CD4-positive, alpha-beta T cell treated with Interleukin-12 subunit alpha and Interleukin-12 subunit beta, for 1 hour (primary cell): ENCODE measurements around the gene TOLLIP.
"Not testable (repeated sequence)": the region's sequence is repeated elsewhere in the genome, so short reads cannot be mapped to it uniquely, and the experiment has no call there.

Experiments used
- DNase-seq: peaks from one replicate; pipeline ENCODE4 v3.0.0-alpha.2; 2020

The TOLLIP gene

DNA sequence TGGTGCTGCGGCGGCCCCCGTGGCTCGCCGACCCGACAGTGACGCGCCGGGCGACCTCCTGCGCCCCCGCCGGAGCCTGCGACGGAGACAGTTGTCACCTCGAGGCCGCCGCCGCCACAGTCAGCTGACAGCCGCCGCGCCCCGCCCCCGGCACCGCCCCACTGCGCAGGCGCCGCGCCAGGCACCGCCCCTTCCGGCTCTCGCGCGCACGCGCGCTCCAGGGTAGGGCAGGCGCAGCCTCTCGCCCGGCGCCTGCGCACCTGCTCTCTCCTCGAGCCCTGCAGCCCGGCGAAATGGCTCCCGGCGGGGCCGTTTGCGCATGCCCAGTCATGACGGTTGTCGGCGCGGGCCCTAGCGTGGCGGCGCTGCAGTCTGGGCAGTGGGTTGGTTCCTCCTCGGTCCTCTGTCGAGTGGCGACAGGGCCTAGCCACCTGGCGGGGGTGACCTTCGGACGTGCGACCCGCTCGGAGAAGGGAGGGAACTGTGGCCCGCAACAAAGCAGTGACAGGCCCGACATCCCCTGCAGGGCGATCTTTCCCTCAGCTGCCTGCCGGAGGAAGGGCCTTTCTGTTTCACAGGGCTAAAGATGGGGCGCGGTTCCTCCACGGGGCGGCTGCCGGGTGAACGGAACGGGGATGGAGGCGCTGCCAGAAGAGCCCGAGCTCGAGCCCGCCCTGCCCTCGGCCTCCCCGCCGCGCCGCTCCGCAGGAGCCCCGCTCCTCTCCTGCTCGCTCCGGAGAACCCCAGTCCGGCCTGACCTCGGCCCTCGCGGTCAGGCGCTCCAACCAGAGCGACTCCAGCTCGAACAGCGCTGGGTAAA lies at the start of gene TOLLIP:
Gene TOLLIP, minus strand, starts transcription at position 135 of the 820 bp plus-strand sequence. Its CDS starts 134 bp downstream, at position 1.
- DNase-seq, result peak; percentile 98

DNA sequence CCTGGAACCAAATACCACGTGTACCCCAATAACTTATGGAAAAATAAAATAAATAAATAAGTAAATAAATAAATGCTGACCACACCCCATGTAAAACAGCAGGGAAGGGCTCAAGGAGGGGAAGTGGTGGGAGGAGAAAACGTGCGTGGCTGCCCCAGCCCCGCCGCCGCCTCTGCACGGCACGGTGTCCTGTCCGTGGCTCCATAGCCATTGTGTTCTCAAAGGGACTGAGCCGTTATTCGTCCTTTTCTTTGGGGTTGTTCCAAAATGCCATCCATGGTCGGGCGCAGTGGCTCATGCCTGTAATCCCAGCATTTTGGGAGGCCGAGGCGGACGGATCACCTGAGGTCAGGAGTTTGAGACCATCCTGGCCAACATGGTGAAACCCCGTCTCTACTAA lies 49.5 kb upstream of the TOLLIP start:
- DNase-seq, result not testable (repeated sequence)

DNA sequence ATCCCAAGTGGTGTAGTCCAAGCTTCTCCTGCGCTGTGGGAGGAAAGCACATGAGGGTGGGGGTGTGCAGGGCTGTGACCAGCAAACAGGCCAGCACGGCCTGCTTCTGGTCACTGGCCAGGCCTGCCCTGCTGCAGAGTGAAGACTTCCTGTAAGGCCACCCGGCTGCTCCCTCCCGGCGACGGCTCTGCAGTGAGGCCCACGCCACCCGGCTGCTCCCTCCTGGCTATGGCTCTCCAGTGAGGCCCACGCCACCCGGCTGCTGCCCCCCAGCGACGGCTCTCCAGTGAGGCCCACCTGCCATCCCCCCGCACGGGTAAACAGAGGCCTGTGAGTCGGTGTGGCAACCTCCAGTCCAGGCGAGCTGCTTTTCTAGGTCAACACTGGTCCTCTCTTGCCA lies 48.9 kb upstream of the TOLLIP start:
- no peak for DNase-seq

DNA sequence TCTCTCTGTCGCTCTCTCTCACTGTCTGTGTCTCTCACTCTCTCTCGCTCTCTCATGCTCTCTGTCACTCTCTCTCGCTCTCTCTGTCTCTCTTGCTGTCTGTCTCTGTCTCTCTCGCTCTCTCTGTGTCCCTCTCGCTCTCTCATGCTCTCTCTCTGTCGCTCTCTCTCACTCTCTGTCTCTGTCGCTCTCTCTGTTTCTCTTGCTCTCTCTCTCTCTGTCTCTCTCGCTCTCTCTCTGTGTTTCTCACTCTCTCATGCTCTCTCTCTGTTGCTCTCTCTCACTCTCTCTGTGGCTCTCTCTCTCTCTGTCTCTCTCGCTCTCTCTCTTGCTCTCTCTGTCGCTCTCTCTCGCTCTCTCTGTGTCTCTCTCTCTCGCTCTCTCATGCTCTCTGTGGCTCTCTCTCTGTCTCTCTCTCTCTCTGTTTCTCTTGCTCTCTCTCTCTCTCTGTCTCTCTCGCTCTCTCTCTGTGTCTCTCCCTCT lies 47.1 kb upstream of the TOLLIP start:
- DNase-seq, result no peak

DNA sequence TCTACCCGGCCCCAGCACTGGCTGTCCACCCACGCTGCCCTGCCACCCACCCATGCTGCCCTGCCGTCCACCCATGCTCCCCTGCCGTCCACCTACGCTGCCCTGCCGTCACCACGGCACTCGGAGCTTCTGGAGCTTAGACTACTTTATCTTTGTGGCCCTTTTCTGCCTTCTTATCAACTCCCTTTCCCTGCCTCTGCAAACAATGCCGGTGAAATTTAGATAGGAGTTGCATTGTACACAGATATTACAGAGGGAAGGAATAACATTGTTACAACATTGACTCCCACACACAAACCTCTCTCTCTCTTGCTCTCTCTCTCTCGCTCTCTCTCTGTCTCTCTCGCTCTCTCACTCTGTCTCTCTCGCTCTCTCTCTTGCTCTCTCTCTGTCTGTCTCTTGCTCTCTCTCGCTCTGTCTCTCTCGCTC lies 46.6 kb upstream of the TOLLIP start:
- no peak for DNase-seq

DNA sequence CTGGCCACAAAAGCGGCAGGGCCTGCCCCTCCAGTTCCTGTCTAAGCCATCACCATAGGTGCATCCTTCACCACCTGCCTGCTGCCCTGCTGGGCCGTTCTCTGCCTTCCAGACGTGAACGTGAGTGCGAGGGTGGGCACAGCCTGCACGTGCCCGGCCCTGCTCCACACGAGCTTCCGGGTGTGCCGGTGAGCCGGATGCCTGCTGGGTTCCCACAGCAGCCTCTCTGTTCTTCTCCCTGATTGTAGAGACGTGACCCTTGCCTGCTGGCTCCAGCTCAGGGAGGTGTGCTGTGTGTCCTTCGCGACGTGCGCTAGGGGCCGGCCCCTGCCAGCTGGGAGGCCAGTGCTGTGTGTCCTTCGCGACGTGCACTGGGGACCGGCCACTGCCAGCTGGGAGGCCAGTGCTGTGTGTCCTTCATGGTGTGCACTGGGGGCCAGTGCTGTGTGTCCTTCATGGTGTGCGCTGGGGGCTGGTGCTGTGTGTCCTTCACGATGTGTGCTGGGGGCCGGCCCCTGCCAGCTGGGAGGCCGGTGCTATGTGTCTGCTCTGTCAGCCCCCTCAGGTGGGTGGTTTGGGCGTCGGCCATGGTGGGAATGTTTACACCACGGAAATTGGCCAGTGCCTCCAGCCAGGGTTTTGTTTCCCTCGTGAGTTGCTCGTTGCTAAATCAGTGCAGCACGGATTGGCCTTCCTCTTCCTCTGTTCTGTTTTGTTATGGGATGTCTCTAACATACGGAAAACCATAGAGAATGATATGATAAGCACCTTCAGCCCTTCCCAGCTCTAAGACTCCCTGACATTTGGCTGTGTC lies 44.9 kb upstream of the TOLLIP start:
- DNase-seq, result no peak

DNA sequence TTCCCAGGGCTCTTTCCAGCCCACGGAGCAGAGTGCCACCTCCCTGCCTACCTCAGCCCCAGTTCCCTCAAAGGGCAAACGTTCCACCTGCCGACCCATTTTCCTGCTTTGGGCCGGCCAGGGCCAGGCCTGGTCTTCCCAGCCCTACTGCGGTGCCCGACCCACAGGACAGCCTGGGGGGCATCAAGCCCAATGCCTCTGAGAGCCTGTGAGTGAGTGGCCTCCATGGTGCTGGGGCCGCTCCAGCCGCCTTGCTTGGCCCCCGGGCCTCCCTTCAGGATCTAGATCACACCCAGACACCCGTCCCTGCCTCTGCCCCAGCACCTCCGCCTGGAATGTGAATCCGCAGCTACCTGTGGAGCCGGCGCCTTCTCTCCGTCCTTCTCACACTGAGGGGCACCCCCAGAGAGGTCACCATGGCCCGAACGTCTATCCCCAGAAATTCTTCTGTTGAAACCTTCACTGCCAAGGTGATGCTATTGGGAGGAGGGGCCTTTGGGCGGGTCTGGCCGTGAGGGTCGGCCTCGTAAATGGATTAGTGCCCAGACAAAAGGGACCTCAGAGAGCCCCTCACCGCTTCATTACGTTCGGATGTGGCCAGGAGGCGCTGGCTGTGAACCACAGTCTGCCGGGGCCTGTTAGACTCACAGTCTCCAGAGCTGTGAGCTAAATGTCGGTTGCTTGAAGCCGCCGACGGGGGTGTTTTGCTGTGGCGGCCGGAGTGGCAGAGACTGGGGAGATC lies 44.1 kb upstream of the TOLLIP start:
- DNase-seq, result no peak

DNA sequence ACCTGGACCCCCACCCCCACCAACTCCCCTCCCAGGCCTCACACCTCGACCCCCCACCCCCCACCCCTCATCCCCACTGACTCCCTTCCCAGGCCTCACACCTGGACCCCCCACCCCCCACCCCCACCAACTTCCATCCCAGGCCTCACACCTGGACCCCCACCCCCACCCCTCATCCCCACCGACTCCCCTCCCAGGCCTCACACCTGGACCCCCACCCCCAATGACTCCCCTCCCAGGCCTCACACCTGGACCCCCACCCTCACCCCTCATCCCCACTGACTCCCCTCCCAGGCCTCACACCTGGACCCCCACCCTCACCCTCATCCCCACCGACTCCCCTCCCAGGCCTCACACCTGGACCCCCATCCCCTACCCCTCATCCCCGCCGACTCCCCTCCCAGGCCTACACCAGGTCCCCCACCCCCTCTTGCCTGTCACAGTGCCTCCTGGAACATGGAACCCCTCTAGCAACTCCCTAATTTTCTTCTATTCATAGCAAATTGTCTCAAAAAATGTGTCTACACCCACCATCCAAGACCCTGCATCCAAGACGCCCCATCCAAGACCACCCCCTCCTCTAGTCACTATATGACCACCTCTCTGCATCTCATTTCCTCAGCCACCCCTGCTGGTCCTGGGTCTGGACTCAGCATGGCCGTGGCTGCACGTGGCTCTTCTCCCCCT lies 43.4 kb upstream of the TOLLIP start:
- no peak for DNase-seq

DNA sequence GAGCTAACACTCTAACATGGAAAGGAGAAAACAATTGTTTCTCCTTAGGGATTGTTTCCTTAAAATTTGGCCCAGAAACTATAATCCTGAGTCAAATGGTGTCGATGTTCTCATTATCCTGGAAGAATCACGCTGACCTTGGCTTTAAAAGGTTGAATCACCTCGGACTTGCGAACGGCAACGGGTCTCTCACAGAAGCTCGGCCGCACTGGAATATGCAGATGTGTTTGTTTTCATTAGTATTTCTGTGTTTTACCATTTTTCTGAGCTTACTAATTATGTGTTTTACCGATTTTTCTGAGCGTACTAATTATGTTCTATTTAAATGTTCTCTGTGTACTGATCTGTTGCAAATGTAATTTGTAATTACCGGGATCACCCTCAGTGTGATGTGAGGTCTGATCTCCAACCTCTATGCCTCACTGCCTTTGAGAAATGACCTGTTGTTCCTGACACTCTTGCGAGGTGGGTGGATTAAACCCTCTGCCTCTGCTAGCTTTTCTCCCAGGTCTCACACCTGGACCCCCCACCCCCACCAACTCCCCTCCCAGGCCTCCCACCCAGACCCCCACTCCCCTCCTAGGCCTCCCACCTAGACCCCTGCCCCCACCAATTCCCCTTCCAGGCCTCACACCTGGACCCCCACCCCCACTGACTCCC lies 42.0 kb upstream of the TOLLIP start:
- no peak for DNase-seq

DNA sequence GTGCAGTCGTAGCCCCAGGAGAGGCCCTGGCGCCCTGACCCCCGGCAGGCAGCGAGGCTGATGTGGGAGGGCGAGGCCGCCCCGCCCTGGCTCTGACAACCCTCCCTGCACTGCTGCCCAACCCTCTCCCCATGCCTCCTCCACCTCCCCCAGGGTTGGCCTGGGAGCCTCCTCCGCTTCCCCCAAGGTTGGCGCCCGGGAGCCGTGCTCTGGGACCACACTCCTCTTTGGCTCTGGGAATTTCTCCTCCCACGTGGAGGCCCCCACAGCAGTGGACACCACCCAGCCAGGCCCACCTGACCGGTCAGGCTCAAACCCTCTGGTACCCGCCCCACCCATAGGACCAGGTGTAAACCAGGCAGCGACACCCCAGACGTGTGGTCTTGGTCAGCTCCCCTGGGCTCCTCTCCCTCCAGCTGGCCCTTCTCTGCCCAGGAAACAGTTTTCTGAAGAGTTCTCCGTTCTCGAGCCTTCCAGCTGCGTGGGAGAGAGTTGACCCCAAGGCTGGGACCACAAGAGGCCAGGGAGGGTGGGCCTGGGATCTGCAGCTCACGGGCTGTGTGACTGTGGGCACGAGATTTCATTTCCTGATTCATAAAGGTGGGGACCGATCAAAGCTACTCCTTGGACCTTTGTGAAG lies 40.8 kb upstream of the TOLLIP start:
- DNase-seq, result no peak

DNA sequence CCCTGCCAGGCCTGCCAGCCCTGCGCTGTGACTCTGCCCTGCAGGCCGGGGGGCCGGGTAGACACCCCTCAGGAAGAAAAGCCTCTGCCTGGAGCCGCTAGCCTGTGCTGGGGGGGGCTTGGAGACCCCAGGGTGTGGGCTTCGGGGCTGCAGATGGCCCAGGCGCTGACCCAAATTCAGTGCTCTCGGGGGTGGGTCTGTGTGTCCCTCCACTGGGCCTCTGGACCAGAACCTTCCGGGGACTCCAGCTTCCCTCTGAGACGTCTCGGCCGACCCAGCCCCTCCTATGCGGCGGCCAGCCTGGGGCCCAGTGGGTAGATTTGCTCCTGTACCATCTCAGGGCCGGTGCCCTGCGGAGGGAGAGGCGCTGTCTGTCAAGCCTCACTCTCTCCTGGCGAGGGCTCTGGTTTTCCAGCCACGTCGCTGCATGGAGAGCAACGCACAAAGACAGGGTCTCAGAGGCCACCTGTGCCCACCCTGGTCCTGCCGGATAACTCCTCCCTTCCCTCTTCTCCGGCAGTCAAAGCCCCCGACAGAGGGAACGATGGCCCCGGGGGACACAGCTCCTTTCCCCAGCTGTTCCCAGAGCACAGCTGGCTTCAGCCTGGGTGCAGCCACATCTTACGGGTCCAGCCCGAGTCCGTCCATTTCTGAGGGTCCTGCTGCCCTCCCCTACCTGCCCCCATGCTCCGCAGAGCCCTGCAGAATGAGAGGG lies 40.1 kb upstream of the TOLLIP start:
- DNase-seq, result no peak

DNA sequence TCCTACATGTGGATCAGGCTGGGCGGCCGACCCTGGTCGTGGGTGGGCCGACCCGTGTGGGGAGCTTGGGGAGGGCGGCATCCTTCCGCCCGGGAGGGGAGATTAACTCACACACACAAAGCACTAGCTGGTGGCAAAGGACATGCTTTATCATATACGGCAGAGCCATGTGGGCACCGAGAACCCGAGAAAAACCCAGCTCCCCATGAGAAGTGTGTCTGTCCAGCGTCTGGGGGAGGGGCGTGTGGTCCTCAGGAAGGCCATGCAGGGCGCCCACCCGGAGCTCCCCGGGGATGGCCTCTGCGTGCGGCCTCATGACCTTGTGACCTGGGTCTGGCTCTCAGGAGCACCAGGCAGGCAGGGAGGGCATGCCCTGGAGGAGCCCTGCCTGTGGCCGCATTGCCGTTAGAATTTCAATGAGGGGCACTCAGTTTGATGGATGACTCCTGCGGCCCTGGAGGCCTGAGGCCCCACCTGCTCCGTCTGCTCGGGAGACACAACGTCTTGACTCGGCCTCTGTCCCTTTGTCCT lies 39.4 kb upstream of the TOLLIP start:
- no peak for DNase-seq

DNA sequence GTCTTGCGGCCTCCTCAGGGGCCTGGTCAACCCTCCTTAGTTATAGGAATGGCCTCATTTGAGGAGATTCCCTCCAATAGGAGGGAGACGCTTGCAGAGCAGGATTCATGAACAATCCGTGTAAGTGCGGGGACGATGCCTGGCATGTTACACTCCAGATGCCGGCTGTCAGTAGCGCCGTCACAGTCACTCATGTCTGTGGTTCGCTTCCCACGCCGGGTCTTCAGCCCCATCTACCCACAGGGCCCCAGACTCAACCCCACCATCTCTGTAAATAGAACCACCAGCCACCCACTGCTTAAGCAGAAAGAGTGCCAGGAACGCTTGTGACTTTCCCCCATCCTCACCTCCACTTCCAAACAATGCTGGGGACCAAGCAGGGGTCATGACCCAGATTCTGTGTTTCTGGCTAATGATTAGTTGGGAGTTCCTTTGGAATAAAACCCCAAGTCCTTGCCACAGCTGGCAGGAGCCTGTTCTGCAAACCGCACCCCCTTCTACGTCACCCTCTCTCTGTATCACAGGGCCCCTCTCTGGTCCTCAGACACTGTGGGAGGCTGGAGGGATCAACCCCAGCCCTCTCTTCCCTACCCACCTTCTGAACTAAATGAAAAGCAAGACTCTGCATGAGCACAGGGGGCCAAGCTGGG lies 38.8 kb upstream of the TOLLIP start:
- no peak for DNase-seq

DNA sequence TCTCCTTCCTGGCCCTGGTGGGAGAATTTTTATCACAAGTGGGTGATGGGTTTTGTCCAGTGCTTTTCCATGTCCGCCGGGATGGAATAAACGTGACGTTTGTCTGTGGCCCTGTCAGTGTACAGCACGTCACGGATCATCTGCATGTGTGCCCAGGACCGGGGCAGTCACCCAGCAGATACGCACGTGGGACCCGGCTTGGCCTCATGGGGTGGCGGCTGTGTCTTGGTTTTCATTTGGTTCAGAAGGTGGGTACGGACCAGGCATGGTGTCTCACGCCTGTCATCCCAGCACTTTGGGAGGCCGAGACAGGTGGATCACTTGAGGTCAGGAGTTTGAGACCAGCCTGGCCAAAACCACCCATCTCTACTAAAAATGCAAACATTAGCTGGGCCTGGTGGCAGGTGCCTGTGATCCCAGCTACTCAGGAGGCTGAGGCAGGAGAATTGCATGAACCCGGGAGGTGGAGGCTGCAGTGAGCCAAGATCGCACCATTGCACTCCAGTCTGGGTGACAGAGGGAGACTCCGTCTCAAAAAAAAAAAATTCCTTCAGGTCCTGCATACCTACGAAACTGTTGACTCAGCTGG lies 38.1 kb upstream of the TOLLIP start:
- not testable (repeated sequence) for DNase-seq

DNA sequence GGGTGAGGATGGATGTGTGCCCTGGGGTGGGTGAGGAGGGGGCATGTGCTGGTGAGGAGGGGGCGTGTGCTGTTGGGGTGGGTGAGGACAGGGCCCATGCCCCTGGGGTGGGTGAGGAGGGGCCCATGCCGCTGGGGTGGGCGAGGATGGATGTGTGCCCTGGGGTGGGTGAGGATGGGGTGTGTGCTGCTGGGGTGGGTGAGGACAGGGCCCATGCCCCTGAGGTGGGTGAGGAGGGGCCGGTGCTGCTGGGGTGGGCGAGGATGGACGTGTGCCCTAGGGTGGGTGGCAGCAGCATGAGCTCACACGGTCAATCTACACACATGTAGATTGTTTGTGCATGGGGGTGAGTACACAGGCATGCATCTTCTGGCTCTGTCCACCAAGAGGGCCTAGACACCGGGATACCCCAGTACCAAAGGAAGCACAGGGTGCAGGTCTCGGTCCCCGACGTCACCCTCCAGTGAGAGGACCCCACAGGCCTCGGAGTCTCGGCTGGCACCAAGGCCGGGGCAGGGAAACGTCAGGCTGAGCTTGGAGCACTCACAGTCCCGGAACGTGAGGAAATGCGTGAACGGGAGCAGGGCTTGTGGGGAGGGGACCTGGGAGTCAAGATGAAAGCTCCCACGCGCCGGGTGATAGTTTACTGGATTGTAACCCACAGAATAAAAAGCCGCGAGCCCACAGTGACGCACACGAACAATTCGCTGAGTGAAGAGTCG lies 37.4 kb upstream of the TOLLIP start:
- no peak for DNase-seq

DNA sequence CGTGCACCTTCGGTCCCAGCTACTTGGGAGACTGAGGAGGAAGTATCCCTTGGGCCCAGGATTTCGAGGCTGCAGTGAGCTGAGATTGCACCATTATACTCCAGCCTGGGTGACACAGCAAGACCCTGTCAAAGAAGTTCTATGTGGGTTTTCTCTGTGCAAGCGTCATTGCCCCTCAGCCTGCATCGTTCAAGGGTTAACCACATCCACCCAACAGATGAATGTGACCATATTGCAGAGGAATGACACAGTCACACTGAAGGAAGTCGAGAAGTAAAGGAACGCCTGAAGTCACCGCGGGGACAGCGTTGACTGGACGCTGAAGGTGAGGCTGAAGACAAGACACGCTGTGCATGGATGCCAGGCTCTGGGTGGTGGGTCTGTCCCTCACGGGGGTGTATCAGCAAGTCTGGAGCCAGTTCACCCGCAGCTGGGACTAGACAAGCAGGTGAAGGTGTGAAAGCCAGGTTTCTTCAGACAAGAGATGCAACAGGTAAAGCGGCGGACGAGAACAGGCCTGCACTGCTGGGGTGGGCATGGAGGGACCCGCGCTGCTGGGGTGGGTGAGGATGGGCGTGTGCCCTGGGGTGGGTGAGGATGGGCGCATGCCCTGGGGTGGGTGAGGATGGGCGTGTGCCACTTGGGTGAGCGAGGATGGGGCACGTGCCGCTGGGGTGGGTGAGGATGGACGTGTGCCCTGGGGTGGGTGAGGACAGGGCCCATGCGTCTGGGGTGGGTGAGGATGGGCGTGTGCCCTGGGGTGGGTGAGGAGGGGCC lies 36.5 kb upstream of the TOLLIP start:
- DNase-seq, result no peak

DNA sequence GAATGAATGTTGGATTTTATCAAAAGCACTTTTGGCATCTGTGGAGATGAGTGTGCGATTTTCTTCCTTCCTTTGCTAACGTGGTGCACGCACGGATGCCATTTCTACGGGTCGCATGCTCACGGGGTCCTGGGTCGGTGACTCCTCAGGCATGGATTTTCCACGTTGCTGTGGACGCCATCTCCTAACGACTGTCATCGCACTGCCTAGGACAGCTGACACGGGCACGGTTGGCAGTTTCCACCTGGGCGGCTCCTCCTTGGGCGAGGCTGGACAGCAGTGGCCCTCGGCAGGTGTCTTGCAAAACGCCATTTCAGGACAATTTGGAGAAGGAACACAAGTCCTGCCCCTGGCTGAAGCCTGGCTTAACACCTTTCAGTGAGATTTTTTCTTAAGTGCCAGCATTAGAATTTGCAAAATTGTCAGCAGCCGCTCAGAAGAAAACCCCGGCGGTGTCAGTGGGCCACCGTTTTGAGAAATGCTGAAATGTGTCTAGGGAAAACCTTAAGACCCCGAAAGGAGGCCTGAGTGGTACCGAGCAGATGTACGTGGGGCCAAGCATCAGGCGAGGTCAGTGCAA lies 34.7 kb upstream of the TOLLIP start:
- DNase-seq, result no peak
